SK-N-SH treated with all-trans-retinoic acid at 6 μM for 48 hours (cell line): ENCODE results near the gene STX18.

ENCODE experiments used
- ARNTL ChIP-seq: fragments of 450-650 bp; formaldehyde crosslinking; IDR thresholded peaks from 2 replicates; pipeline ENCODE4 v1.5.0; 2020; ENCODE audit warnings: low read depth, mild to moderate bottlenecking, moderate library complexity, borderline replicate concordance
- ISL1 ChIP-seq: fragments of 250-450 bp; sonication (Bioruptor Pico); IDR thresholded peaks from 2 replicates; pipeline ENCODE4 v2.1.2; 2022; ENCODE audit warnings: mild to moderate bottlenecking, moderate library complexity
- POU6F1 ChIP-seq: fragments of 250-450 bp; sonication (Bioruptor Pico); IDR thresholded peaks from 2 replicates; pipeline ENCODE4 v1.8.0; 2021; ENCODE audit warnings: low read depth, mild to moderate bottlenecking, moderate library complexity, borderline replicate concordance
- SNAI2 ChIP-seq: fragments of 250-450 bp; sonication (Bioruptor Pico); IDR thresholded peaks from 2 replicates; pipeline ENCODE4 v1.5.0; 2020; ENCODE audit warnings: mild to moderate bottlenecking, moderate library complexity
- ZFP3 ChIP-seq: fragments of 250-450 bp; sonication (Bioruptor Pico); IDR thresholded peaks from 2 replicates; pipeline ENCODE4 v1.5.0; 2020; ENCODE audit warnings: mild to moderate bottlenecking, moderate library complexity
- ZNF70 ChIP-seq: fragments of 450-650 bp; formaldehyde crosslinking; IDR thresholded peaks from 2 replicates; pipeline ENCODE4 v1.5.0; 2020; ENCODE audit warnings: mild to moderate bottlenecking, moderate library complexity

- no peak for TF ChIP-seq ARNTL (CRISPR knock-in tag)
- no peak for TF ChIP-seq SNAI2 (CRISPR knock-in tag)
- TF ChIP-seq ZNF70 (CRISPR knock-in tag) = no peak
- TF ChIP-seq ZFP3 (CRISPR knock-in tag) = no peak
- no peak for TF ChIP-seq ISL1 (CRISPR knock-in tag)
- TF ChIP-seq POU6F1 (CRISPR knock-in tag) = no peak
Measured at GRCh38 chr4:4374388-4375098, 167.3 kb downstream of the STX18 start.
